HCT116 (cell line): ENCODE data around the gene FILIP1. TPM values are rescaled to one million over a fixed set of nuclear protein-coding genes. Genes with fewer than 3 reads are reported as not detected.

Experiments used
- ATAC-seq: fragments of 200-7000 bp; cut with Tn5 transposase; 2 replicates; pipeline ENCODE4 v1.9.1; 2020; ENCODE audit warnings: mild to moderate bottlenecking, moderate library complexity
- BruUV-seq: library from RNA; stranded (reverse); fragments of 400-500 nt; replicated peaks from 2 replicates; lab custom pipeline; 2021; lab: Mats Ljungman, UMichigan
- CTCF ChIA-PET: fragments of 300-600 bp; sonication (Branson Sonifier 250); formaldehyde crosslinking; loops from one replicate; lab custom pipeline; 2021; ENCODE audit warnings: antibody characterized with exemption; lab: Charles Lee
- POLR2A ChIA-PET: fragments of 300-600, 350-600 bp; sonication (Branson Sonifier 250); formaldehyde crosslinking; loops from one replicate; lab custom pipeline; 2021; ENCODE audit warnings: antibody characterized with exemption; lab: Charles Lee
- RAD21 ChIA-PET, 2 experiments: fragments of 300-600 bp; sonication (Branson Sonifier 250); formaldehyde crosslinking; loops; one replicate each; lab custom pipeline; 2023; ENCODE audit warnings: low total read pairs in 2 of 2; ENCODE audit not compliant: uncharacterized antibody in 2 of 2, unreplicated experiment in 2 of 2, low non-redundant PET in 1 of 2; lab: Charles Lee
- DNase-seq: peaks from one replicate; pipeline ENCODE4 v3.0.0-alpha.2; 2010; ENCODE audit warnings: low read depth, low spot score
- H2AFZ ChIP-seq: fragments of 200-600 bp; shearing (Covaris generic), sonication (generic); 2 replicates; pipeline ENCODE4 v1.6.1; 2017; ENCODE audit warnings: low read depth, mixed run types, mixed read lengths, antibody characterized with exemption, low read length; ENCODE audit not compliant: poor library complexity, severe bottlenecking
- H3K27ac ChIP-seq: 2 replicates; pipeline ENCODE4 v1.5.1; 2012; ENCODE audit warnings: low read depth, low read length
- H3K27me3 ChIP-seq: fragments of 200-600 bp; sonication (generic); 2 replicates; pipeline ENCODE4 v1.6.1; 2016; ENCODE audit warnings: mixed run types, low read length, mixed read lengths; ENCODE audit not compliant: insufficient read depth
- H3K36me3 ChIP-seq, 2 experiments: fragments of 200-500 bp in 1 of 2; fragments of 200-600 bp in 1 of 2; sonication (Bioruptor generic) in 1 of 2; sonication (generic) in 1 of 2; 2 replicates each; pipeline versions ENCODE4 v1.5.1 to v1.6.1; 2014 to 2016; ENCODE audit warnings: low read length in 2 of 2, inconsistent platforms in 1 of 2, mixed read lengths in 1 of 2, mixed run types in 1 of 2; ENCODE audit not compliant: insufficient read depth in 2 of 2, control insufficient read depth in 1 of 2
- H3K4me1 ChIP-seq, 2 experiments: fragments of 200-600 bp in 1 of 2; sonication (generic) in 1 of 2; 2 replicates each; pipeline versions ENCODE4 v1.5.1 to v1.6.1; 2012 to 2017; ENCODE audit warnings: low read length in 2 of 2, inconsistent platforms in 1 of 2, mild to moderate bottlenecking in 1 of 2, mixed read lengths in 1 of 2, mixed run types in 1 of 2, moderate library complexity in 1 of 2; ENCODE audit not compliant: insufficient read depth in 2 of 2, control insufficient read depth in 1 of 2
- H3K4me2 ChIP-seq: fragments of 200-600 bp; sonication (generic); 2 replicates; pipeline ENCODE4 v1.6.1; 2017; ENCODE audit warnings: mixed run types, low read length, mixed read lengths
- H3K4me3 ChIP-seq, 2 experiments: fragments of 200-600 bp in 1 of 2; sonication (generic) in 1 of 2; replicated peaks in 1 of 2; 2 replicates each; pipeline ENCODE4 v1.5.1; 2011 to 2016; ENCODE audit warnings: low read length in 2 of 2, control low read depth in 1 of 2, low read depth in 1 of 2, mild to moderate bottlenecking in 1 of 2, mixed read lengths in 1 of 2, mixed run types in 1 of 2
- H3K79me2 ChIP-seq: fragments of 200-600 bp; sonication (generic); 2 replicates; pipeline ENCODE4 v1.6.1; 2017; ENCODE audit warnings: mild to moderate bottlenecking, mixed run types, low read length, moderate library complexity, mixed read lengths; ENCODE audit not compliant: insufficient read depth
- H3K9ac ChIP-seq: fragments of 200-600 bp; sonication (generic); 2 replicates; pipeline ENCODE4 v1.6.1; 2016; ENCODE audit warnings: low read length, mixed read lengths
- H3K9me2 ChIP-seq: fragments of 200-600 bp; sonication (generic), shearing (Covaris generic); 2 replicates; pipeline ENCODE4 v1.6.1; 2017; ENCODE audit warnings: mixed run types, mild to moderate bottlenecking, moderate library complexity; ENCODE audit not compliant: insufficient read depth
- H3K9me3 ChIP-seq, 2 experiments: fragments of 200-500 bp in 1 of 2; fragments of 200-600 bp in 1 of 2; sonication (Bioruptor generic) in 1 of 2; sonication (generic) in 1 of 2; 2 replicates each; pipeline ENCODE4 v1.6.1; 2014 to 2017; ENCODE audit warnings: low read length in 2 of 2, mixed read lengths in 2 of 2, inconsistent platforms in 1 of 2, low read depth in 1 of 2, mild to moderate bottlenecking in 1 of 2, mixed run types in 1 of 2, moderate library complexity in 1 of 2; ENCODE audit not compliant: control insufficient read depth in 1 of 2, insufficient read depth in 1 of 2
- H4K20me1 ChIP-seq: fragments of 200-600 bp; sonication (generic), shearing (Covaris generic); 2 replicates; pipeline ENCODE4 v1.6.1; 2017; ENCODE audit warnings: mixed run types, mild to moderate bottlenecking, moderate library complexity; ENCODE audit not compliant: insufficient read depth
- ATF3 ChIP-seq: IDR thresholded peaks from 2 replicates; pipeline ENCODE4 v1.6.1; 2012
- CBX3 ChIP-seq: IDR thresholded peaks from 2 replicates; pipeline ENCODE4 v1.6.1; 2012; ENCODE audit warnings: low read depth
- CEBPB ChIP-seq: IDR thresholded peaks from 2 replicates; pipeline ENCODE4 v1.6.1; 2012; ENCODE audit warnings: low read depth
- CTCF ChIP-seq, 3 experiments: fragments of 200-600 bp in 1 of 3; sonication (generic) in 1 of 3; IDR thresholded peaks in 2 of 3; conservative IDR thresholded peaks in 1 of 3; 2 replicates each; pipeline ENCODE4 v1.5.1; 2012 to 2017; ENCODE audit warnings: low read depth in 2 of 3, low read length in 2 of 3, antibody characterized with exemption in 1 of 3, borderline replicate concordance in 1 of 3, control low read depth in 1 of 3, mild to moderate bottlenecking in 1 of 3, mixed read lengths in 1 of 3, mixed run types in 1 of 3, moderate library complexity in 1 of 3; ENCODE audit not compliant: insufficient read depth in 1 of 3
- EGR1 ChIP-seq: IDR thresholded peaks from 2 replicates; pipeline ENCODE4 v1.6.1; 2012; ENCODE audit warnings: low read depth
- ELF1 ChIP-seq: IDR thresholded peaks from 2 replicates; pipeline ENCODE4 v1.6.1; 2012; ENCODE audit warnings: low read depth, borderline replicate concordance
- FOSL1 ChIP-seq: IDR thresholded peaks from 2 replicates; pipeline ENCODE4 v1.6.1; 2012; ENCODE audit warnings: low read depth
- RAD21 ChIP-seq: IDR thresholded peaks from 2 replicates; pipeline ENCODE4 v1.6.1; 2012; ENCODE audit warnings: low read depth, mild to moderate bottlenecking
- SIN3A ChIP-seq: IDR thresholded peaks from 2 replicates; pipeline ENCODE4 v1.6.1; 2012; ENCODE audit warnings: low read depth
- SP1 ChIP-seq: IDR thresholded peaks from 2 replicates; pipeline ENCODE4 v1.6.1; 2012; ENCODE audit warnings: low read depth
- SRF ChIP-seq: IDR thresholded peaks from 2 replicates; pipeline ENCODE4 v1.6.1; 2012; ENCODE audit warnings: low read depth
- intact Hi-C: fragments of 100-400 bp; cut with micrococcal nuclease; formaldehyde crosslinking; loops from 2 replicates; pipeline ENCODE4 v1.10.0; 2022
- total RNA-seq: library from RNA; stranded (reverse); gene quantifications from one replicate; pipeline ENCODE4 v1.2.1, GENCODE V29; 2021; ENCODE audit not compliant: unreplicated experiment
- TF ChIP-seq, protein P1 (sequence below): IDR thresholded peaks from 2 replicates; pipeline ENCODE4 v1.6.1; 2012

The FILIP1 gene
- total RNA-seq, 1 experiment from 2014 or later = 0.05 TPM

DNA sequence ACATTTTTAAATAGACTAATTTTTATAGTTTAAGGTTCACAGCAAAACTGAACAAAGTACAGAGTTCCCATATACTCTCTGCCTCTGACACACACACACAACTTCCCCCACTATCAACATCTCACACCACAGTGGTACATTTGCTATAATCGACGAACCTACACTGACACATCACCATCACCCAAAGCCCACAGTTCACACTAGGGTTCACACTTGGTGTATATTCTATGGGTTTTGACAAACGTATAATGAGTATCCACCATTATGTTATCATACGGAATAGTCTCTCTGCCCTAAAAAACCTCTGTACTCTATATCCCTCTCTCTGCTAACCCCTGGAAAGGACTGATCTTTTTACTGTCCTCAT is 224.6 kb downstream of the FILIP1 start (continued):
- TF ChIP-seq CTCF (IDR thresholded peaks at IDR 0.05 in 2 of 3, conservative IDR thresholded peaks at IDR 0.05 in 1 of 3; ENCODE audit: borderline replicate concordance in 1 of 3, insufficient read depth in 1 of 3, low read depth in 2 of 3, low read length in 2 of 3) (no peak), SP1 (no peak), CBX3 (no peak), SIN3A (no peak), SRF (no peak), ATF3 (no peak), RAD21 (no peak), CEBPB (no peak), ELF1 (no peak), EGR1 (no peak)
- TF ChIP-seq, protein P1, sequence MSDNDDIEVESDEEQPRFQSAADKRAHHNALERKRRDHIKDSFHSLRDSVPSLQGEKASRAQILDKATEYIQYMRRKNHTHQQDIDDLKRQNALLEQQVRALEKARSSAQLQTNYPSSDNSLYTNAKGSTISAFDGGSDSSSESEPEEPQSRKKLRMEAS = no peak
- TF ChIP-seq, all 23 proteins: peak for 0

DNA sequence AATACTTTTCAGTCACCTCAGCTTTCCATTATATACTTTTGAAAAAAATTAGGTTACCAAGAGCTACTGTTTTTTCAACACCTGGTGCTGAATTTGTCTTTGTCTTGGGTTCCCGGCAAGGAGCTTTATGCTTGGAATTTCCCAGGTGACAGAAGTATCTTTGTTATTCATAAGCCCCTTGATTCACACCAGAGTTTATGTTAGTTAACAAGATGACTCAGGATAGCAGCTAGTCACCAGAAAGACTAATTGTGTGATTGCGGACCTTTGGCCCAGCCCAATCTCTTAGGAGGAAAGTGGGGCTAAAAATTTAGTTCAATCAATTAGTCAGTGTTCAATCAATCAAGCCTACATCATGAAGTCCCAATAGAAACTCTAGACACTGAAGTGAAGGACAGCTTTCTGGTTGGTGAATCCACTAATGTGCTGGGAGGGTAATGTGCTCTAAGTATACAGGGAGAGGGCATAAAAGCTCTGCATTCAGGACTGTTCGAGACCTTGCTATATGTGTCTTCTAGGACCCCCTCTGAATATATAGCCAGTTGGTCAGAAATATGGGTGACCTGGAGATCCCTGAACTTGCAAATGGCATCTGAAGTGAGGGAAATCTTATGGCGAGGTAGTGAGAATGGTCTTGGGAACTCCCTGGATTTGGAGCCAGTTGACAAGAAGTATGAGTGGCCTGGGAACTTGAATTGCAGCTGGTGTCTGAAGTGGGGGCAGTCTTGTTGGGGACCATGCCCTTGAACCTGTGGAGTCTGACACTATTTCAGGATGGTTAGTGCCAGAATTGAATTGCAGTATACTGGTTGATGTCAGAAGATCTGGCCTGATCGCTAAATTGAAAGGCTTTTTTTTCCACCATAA is 225.2 kb downstream of the FILIP1 start:
- Histone ChIP-seq H3K4me1 (peaks cover 0 to 10% of the 10 kb centered on the region in 2 experiments; a peak in 1 of 4 replicates), H3K9ac (no peak overlapping the region), H3K27ac (no peak overlapping the region), H3K27me3 (no peaks in the 10 kb centered on the region), H3K4me3 (no peak overlapping the region), H3K4me2 (no peak overlapping the region), H3K36me3 (peaks cover 0 to 12% of the 10 kb centered on the region in 2 experiments; a peak in 2 of 4 replicates), H3K9me3 (peaks cover 0 to 6% of the 10 kb centered on the region in 2 experiments; a peak in 1 of 4 replicates), H3K79me2 (peaks cover 81% of the 10 kb centered on the region), H2AFZ (no peak overlapping the region), H3K9me2 (no peaks in the 10 kb centered on the region), H4K20me1 (peaks cover 15% of the 10 kb centered on the region)
- no TSS peak for BruUV-seq
- intact Hi-C loops = no loop called here
- TF ChIP-seq EGR1 (no peak), CBX3 (no peak), FOSL1 (0 out of 2 replicates have a peak, but pooled peaks have one; percentile 14)
- ATAC-seq (no peak), DNase-seq (no peak)
- ChIA-PET POLR2A (no interaction called here), CTCF (interaction anchor here (0.7 to 2.3 kb wide), 4 partner anchors 10 to 242 kb away, joined by 3 to 6 read pairs (median 4); no protein-coding TSS in a partner anchor), RAD21 (no interaction called here)
